AG10803 (cell line): ENCODE data around the gene CCDC73.

ENCODE experiments used
- DNase-seq: peaks from one replicate; pipeline ENCODE4 v3.0.0; 2010; ENCODE audit warnings: low read depth
- H3K4me3 ChIP-seq: 2 replicates; pipeline ENCODE4 v1.5.1; 2011; ENCODE audit warnings: mild to moderate bottlenecking, low read length, control low read depth
- TF ChIP-seq, protein P1 (sequence below): conservative IDR thresholded peaks from 2 replicates; pipeline ENCODE4 v1.5.1; 2011; ENCODE audit warnings: mild to moderate bottlenecking, low read length, control low read depth, inconsistent platforms

CCDC73 gene

GRCh38 chr11:32562839-32563599, 231.4 kb downstream of the CCDC73 start:
- no peak for DNase-seq
- H3K4me3 ChIP-seq, result no peak overlapping the region
- TF ChIP-seq, protein P1, sequence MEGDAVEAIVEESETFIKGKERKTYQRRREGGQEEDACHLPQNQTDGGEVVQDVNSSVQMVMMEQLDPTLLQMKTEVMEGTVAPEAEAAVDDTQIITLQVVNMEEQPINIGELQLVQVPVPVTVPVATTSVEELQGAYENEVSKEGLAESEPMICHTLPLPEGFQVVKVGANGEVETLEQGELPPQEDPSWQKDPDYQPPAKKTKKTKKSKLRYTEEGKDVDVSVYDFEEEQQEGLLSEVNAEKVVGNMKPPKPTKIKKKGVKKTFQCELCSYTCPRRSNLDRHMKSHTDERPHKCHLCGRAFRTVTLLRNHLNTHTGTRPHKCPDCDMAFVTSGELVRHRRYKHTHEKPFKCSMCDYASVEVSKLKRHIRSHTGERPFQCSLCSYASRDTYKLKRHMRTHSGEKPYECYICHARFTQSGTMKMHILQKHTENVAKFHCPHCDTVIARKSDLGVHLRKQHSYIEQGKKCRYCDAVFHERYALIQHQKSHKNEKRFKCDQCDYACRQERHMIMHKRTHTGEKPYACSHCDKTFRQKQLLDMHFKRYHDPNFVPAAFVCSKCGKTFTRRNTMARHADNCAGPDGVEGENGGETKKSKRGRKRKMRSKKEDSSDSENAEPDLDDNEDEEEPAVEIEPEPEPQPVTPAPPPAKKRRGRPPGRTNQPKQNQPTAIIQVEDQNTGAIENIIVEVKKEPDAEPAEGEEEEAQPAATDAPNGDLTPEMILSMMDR, result no peak

GRCh38 chr11:32561835-32562234, 232.6 kb downstream of the CCDC73 start:
- H3K4me3 ChIP-seq, result no peak overlapping the region
- DNase-seq, result no peak
- TF ChIP-seq, protein P1, result no peak

GRCh38 chr11:32555895-32556294, 238.6 kb downstream of the CCDC73 start:
- no peak overlapping the region for H3K4me3 ChIP-seq
- DNase-seq, result no peak
- TF ChIP-seq, protein P1, result no peak

GRCh38 chr11:32555091-32555490, 239.4 kb downstream of the CCDC73 start:
- TF ChIP-seq, protein P1, result no peak
- no peak for DNase-seq
- no peak overlapping the region for H3K4me3 ChIP-seq
